ENCODE data around the gene PPM1L.
"Not testable (repeated sequence)": the region's sequence is repeated elsewhere in the genome, so short reads cannot be mapped to it uniquely, and the experiment has no call there.

Gene PPM1L

GRCh38 chr3:160755776-160756304 lies at the start of gene PPM1L:
Gene PPM1L (plus strand): TSS chr3:160756231.
- peak within 1 kb of the TSS; percentile 69; the same call in 1 of the 2 replicates for H3K4me3 ChIP-seq (ENCODE audit: low read length)
- no peak for TF ChIP-seq ZNF274 (IDR thresholded peaks at IDR 0.05; ENCODE audit: low read depth, low read length)

- TF ChIP-seq ZNF274 (IDR thresholded peaks at IDR 0.05; ENCODE audit: low read depth, low read length): no peak
- H3K4me3 ChIP-seq (ENCODE audit: low read length): no peak overlapping the region
These were observed 48.7 kb upstream of the PPM1L start for GRCh38 chr3:160707187-160707794.

GRCh38 chr3:160709477-160710182 lies 46.4 kb upstream of the PPM1L start:
- TF ChIP-seq ZNF274 (IDR thresholded peaks at IDR 0.05; ENCODE audit: low read depth, low read length): no peak
- H3K4me3 ChIP-seq (ENCODE audit: low read length): no peak overlapping the region

- not testable (repeated sequence) for H3K4me3 ChIP-seq (ENCODE audit: low read length)
These were observed 42.9 kb upstream of the PPM1L start for GRCh38 chr3:160713144-160713543.

GRCh38 chr3:160719710-160720109 lies 36.3 kb upstream of the PPM1L start:
- TF ChIP-seq ZNF274 (IDR thresholded peaks at IDR 0.05; ENCODE audit: low read depth, low read length): no peak
- H3K4me3 ChIP-seq (ENCODE audit: low read length): no peak overlapping the region

- no peak overlapping the region for H3K4me3 ChIP-seq (ENCODE audit: low read length)
- TF ChIP-seq ZNF274 (IDR thresholded peaks at IDR 0.05; ENCODE audit: low read depth, low read length): no peak
These were observed 35.8 kb upstream of the PPM1L start for GRCh38 chr3:160720123-160720746.

GRCh38 chr3:160722331-160722730 lies 33.7 kb upstream of the PPM1L start:
- no peak overlapping the region for H3K4me3 ChIP-seq (ENCODE audit: low read length)
- TF ChIP-seq ZNF274 (IDR thresholded peaks at IDR 0.05; ENCODE audit: low read depth, low read length): no peak

GRCh38 chr3:160725338-160725737 lies 30.7 kb upstream of the PPM1L start:
- H3K4me3 ChIP-seq (ENCODE audit: low read length): no peak overlapping the region
- no peak for TF ChIP-seq ZNF274 (IDR thresholded peaks at IDR 0.05; ENCODE audit: low read depth, low read length)

GRCh38 chr3:160735826-160736225 lies 20.2 kb upstream of the PPM1L start:
- TF ChIP-seq ZNF274 (IDR thresholded peaks at IDR 0.05; ENCODE audit: low read depth, low read length): no peak
- H3K4me3 ChIP-seq (ENCODE audit: low read length): no peak overlapping the region

GRCh38 chr3:160738048-160738447 lies 18.0 kb upstream of the PPM1L start:
- no peak overlapping the region for H3K4me3 ChIP-seq (ENCODE audit: low read length)
- TF ChIP-seq ZNF274 (IDR thresholded peaks at IDR 0.05; ENCODE audit: low read depth, low read length): no peak

- H3K4me3 ChIP-seq (ENCODE audit: low read length): no peak overlapping the region
- no peak for TF ChIP-seq ZNF274 (IDR thresholded peaks at IDR 0.05; ENCODE audit: low read depth, low read length)
These were observed 17.0 kb upstream of the PPM1L start for GRCh38 chr3:160739079-160739478.

- TF ChIP-seq ZNF274 (IDR thresholded peaks at IDR 0.05; ENCODE audit: low read depth, low read length): no peak
- H3K4me3 ChIP-seq (ENCODE audit: low read length): no peak overlapping the region
These were observed 9.1 kb upstream of the PPM1L start for GRCh38 chr3:160746976-160747375.

- no peak overlapping the region for H3K4me3 ChIP-seq (ENCODE audit: low read length)
- no peak for TF ChIP-seq ZNF274 (IDR thresholded peaks at IDR 0.05; ENCODE audit: low read depth, low read length)
These were observed 8.6 kb upstream of the PPM1L start for GRCh38 chr3:160747422-160747821.

GRCh38 chr3:160748231-160748630 lies 7.8 kb upstream of the PPM1L start:
- no peak for TF ChIP-seq ZNF274 (IDR thresholded peaks at IDR 0.05; ENCODE audit: low read depth, low read length)
- no peak overlapping the region for H3K4me3 ChIP-seq (ENCODE audit: low read length)

- no peak for TF ChIP-seq ZNF274 (IDR thresholded peaks at IDR 0.05; ENCODE audit: low read depth, low read length)
- no peak overlapping the region for H3K4me3 ChIP-seq (ENCODE audit: low read length)
These were observed 7.2 kb upstream of the PPM1L start for GRCh38 chr3:160748787-160749186.

Data from GM08714 (cell line).